ENCODE results near the gene HLA-DMB. TPM values are rescaled to one million over a fixed set of nuclear protein-coding genes. Genes with fewer than 3 reads are reported as not detected.
A peak's percentile ranks its signal among the peaks of the same experiment; 100 is the strongest.

Gene HLA-DMB
- total and polyA plus RNA-seq, 12 donors, result 2.7 to 79.8 (median 7.3) TPM

DNA sequence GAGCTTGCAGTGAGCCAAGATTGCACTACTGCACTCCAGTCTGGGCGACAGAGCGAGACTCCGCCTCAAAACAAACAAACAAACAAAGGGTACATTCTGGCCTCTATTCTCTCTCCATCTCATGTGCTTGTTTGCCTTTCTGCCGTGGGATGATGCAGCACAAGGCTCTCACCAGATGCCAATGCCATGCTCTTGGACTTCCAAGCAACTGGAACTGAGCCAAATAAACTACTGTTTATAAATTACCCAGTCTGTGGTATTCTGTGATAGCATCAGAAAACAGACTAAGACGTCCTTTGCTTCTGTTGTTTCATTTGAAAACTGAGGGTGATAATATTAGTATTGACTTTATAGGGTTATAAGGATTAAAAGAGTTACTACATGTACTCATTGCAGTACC lies 23.9 kb upstream of the HLA-DMB start:
- 92 to 95% methylated on average over 5 of the region's 5 CpGs for WGBS, 2 donors
- Histone ChIP-seq H3K27ac (no peak overlapping the region), H3K4me1 (peaks cover 3 to 59% (median 17%) of the 10 kb centered on the region in 9 donors), H3K4me3 (no peak overlapping the region), H3K27me3 (no peaks in the 10 kb centered on the region), H3K36me3 (no peaks in the 10 kb centered on the region), H3K9me3 (no peaks in the 10 kb centered on the region)
- DNase-seq, result no peak
- intact Hi-C loops (cut with DNase I), result loop anchor here in 3 of 10 donors (5.0 kb wide), 3 partner anchors 32 to 233 kb away; no protein-coding TSS in a partner anchor
- ATAC-seq, result no peak
- TF ChIP-seq, protein P1, sequence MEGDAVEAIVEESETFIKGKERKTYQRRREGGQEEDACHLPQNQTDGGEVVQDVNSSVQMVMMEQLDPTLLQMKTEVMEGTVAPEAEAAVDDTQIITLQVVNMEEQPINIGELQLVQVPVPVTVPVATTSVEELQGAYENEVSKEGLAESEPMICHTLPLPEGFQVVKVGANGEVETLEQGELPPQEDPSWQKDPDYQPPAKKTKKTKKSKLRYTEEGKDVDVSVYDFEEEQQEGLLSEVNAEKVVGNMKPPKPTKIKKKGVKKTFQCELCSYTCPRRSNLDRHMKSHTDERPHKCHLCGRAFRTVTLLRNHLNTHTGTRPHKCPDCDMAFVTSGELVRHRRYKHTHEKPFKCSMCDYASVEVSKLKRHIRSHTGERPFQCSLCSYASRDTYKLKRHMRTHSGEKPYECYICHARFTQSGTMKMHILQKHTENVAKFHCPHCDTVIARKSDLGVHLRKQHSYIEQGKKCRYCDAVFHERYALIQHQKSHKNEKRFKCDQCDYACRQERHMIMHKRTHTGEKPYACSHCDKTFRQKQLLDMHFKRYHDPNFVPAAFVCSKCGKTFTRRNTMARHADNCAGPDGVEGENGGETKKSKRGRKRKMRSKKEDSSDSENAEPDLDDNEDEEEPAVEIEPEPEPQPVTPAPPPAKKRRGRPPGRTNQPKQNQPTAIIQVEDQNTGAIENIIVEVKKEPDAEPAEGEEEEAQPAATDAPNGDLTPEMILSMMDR (IDR thresholded peaks at IDR 0.05), result no peak

DNA sequence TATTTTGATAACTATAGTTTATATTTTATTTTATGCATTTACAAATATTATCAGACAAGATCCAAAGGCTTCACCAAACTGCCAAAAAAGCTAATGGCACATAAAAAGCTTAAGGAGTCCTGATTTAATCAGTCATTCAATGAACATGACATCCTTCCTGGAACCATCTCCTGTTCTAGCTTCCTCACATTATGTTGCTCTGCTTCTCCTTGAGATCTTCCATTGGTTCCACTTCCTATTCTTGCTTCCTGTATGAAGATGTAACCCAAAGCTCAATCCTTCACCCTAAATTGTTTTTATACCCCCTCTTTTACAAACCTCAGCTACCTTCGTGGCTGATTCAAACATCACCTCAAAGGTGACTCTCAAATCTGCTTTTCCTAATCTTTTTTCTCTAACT lies 23.0 kb upstream of the HLA-DMB start:
- ATAC-seq (no peak), DNase-seq (no peak)
- no peaks in the 10 kb centered on the region for H3K27me3 ChIP-seq
- no peaks in the 10 kb centered on the region for H3K36me3 ChIP-seq
- TF ChIP-seq, protein P1 (IDR thresholded peaks at IDR 0.05), result no peak
- peaks cover 3 to 59% (median 17%) of the 10 kb centered on the region in 9 donors for H3K4me1 ChIP-seq
- no peak overlapping the region for H3K4me3 ChIP-seq
- no peaks in the 10 kb centered on the region for H3K9me3 ChIP-seq
- peak overlapping the region in 1 of 10 donors; percentile 9 for H3K27ac ChIP-seq
- intact Hi-C loops (cut with DNase I), result no loop called here
- 52 to 73% methylated on average over 1 of the region's 1 CpG for WGBS, 2 donors

DNA sequence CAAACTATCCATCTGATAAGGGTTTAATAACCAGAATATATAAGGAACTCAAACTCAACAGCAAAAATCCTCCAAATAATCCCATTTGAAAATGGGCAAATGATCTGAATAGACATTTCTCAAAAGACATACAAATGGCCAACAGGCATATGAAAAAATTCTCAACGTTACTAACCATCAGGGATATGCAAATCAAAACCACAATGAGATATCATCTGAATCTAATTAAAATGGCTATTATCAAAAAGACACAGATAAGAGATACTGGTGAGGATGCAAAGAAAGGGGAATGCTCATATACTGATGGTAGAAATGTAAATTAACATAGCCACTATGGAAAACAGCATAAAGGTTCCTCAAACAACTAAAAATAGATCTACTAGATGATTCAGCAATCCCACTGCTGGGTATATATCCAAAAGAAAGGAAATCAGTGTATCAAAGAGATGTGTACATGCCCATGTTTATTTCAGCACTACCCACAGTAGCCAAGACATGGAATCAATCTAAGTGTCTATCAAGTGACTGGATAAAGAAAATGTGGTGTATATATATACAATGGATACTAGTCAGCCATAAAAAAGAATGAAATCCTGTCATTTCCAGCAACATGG lies 21.5 kb upstream of the HLA-DMB start:
- ATAC-seq (no peak), DNase-seq (no peak)
- H3K9me3 ChIP-seq, result no peaks in the 10 kb centered on the region
- intact Hi-C loops (cut with DNase I), result no loop called here
- H3K4me1 ChIP-seq, result peaks cover 3 to 53% (median 15%) of the 10 kb centered on the region in 9 donors
- H3K36me3 ChIP-seq, result no peaks in the 10 kb centered on the region
- no peak overlapping the region for H3K4me3 ChIP-seq
- TF ChIP-seq, protein P1 (IDR thresholded peaks at IDR 0.05), result no peak
- H3K27ac ChIP-seq, result no peak overlapping the region
- no peaks in the 10 kb centered on the region for H3K27me3 ChIP-seq
- 73 to 77% methylated on average over 1 of the region's 1 CpG for WGBS, 2 donors

DNA sequence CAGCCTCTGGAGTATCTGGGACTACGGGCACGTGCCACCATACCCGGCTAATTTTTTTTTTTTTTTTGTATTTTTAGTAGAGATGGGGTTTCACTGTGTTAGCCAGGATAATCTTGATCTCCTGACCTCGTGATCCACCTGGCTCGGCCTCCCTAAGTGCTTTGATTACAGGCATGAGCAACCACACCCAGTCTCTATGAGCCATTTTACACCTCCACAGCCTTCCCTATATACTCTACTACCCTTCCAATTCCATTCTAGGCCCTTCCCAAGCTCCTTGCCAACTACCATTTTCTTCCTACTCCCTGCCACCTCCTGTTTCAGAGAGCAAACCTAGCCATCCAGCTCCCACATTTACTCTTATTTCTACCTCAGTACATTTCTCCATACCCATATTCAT lies 19.7 kb upstream of the HLA-DMB start:
- no peaks in the 10 kb centered on the region for H3K36me3 ChIP-seq
- H3K9me3 ChIP-seq, result no peaks in the 10 kb centered on the region
- no peak for DNase-seq
- intact Hi-C loops (cut with DNase I), result no loop called here
- H3K27me3 ChIP-seq, result no peaks in the 10 kb centered on the region
- TF ChIP-seq, protein P1 (IDR thresholded peaks at IDR 0.05), result no peak
- 93 to 96% methylated on average over 5 of the region's 5 CpGs for WGBS, 2 donors
- no peak for ATAC-seq
- peaks cover 0 to 35% (median 0%) of the 10 kb centered on the region in 9 donors for H3K4me1 ChIP-seq
- H3K4me3 ChIP-seq, result no peak overlapping the region
- H3K27ac ChIP-seq, result no peak overlapping the region
